GM18907 (cell line): ENCODE data around the gene ARL5A.
A peak's percentile ranks its signal among the peaks of the same experiment; 100 is the strongest.

ENCODE experiments used
- ATAC-seq: cut with Tn5 transposase; IDR thresholded peaks from one replicate; pipeline ENCODE4 v1.9.1; 2021; ENCODE audit warnings: mild to moderate bottlenecking, moderate library complexity; ENCODE audit not compliant: unreplicated experiment

ARL5A gene

DNA sequence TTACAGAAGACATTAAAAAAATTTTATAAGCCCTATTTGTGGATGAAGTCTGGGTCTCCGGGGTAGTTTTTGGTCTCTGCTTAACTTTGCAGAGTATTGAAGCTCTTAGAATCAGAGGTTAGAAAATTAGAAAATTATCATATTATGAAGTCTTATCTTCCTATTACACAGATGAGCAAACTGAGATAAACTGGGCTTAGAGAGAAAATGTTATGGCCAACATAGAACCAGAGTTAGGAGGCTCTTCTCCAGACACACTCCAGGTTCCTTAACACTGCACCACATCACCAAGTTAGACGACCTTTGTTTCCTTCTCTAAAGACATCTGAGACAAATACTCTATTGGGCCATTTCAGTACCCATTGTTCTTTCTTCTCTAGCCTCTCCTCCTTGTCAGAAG is 57.2 kb downstream of the ARL5A start:
- ATAC-seq: peak; percentile 28

DNA sequence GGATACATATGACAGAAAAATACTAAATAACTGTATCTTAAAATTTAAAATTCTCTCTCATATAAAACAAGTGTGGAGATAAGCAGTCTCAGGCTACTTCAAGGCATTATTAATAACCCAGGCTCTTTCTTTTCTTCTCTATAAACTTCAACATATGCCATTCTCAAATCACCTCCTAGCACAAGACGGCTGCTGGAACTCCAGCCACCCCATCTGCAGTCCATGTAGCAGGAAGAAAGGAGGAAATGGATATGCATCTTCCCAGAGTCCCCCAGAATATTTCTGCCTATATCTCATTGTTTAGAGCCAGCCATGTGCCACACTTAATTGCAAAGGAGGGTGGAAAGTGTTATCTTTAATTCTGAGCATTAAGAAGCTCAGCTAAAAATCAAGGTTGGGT is 58.6 kb downstream of the ARL5A start:
- ATAC-seq: no peak

DNA sequence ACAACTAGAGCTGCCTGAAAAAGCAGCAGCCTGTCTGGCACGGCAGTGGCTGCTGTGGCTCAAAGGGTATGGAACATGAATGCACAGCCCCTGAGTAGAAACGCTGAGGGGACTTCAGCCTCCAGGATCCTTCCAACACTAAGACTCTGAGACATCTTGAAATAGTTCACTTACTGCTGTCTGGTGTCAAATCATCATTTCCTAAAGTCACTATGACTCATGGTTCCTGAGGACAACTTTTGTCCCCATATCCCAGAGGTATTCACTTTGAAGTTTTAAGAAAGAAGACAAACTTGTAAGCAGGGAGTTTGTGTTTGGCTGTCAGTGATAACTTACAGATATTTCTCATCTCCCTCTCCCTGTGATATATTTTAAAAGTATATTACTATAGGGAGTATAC is 60.7 kb downstream of the ARL5A start:
- ATAC-seq: no peak

DNA sequence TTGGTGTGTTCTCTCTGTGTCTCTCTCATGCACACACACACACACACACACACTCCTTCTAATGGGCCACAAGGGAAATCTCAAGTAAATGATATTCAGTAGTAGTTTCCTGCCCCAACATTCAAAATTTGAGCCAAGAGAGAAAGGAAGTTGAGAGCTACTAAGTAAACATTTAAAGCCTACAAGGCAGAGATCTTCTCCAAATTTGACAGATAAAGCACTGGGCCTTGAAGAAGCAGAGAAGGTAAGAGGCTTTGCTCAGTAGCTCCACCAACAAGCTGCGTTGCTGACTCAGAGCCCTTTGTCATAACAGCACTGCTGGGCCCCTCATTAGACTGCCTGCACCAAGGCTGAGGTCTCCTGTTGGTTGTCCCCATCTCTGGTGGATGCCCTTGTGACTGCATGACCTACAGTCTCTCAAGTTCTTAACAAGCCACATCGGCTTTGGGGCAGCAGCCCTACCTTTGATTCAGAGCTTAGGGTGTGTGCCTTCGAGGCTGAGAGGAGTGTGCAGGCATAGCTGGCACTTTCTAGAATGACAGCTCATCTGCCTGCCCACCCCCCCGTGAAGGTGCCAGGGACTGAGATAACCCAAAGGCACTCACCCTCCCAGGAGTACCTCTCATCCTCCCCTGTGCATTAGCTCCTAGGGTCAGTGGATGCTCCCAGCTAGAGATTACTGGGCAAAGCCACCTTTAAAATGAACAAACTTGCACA is 61.6 kb downstream of the ARL5A start:
- peak; percentile 68 for ATAC-seq

DNA sequence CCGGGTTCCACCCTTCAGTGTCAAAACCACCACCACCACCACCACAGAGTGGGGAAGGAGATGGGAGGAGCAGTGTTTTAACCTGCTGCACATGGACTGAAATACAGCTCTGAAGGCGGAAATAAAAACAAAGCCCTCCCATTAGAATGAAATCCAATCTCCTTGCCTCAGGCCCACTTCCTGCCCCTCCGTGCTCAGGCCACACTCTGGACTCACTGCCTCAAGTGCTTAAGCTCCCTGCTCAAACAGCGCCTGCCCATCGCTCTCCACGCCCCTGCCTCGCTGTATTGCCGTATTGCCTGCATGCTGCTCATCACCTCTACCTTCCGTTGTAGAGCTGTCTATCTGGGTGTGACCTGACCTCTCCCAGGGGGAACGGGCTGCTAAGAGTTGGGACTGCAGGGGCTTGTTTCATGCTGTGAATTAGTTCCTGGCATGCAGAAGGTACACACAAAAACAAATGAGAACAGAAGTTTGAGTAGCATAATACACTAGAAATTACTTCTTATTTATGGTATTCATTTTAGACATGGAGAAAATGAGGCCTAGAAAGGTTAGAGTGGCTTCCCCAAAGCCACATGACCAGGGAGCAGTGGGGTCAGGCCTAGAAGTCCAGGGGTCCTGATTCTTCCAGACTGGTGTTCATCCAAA is 62.3 kb downstream of the ARL5A start:
- ATAC-seq: peak; percentile 44

DNA sequence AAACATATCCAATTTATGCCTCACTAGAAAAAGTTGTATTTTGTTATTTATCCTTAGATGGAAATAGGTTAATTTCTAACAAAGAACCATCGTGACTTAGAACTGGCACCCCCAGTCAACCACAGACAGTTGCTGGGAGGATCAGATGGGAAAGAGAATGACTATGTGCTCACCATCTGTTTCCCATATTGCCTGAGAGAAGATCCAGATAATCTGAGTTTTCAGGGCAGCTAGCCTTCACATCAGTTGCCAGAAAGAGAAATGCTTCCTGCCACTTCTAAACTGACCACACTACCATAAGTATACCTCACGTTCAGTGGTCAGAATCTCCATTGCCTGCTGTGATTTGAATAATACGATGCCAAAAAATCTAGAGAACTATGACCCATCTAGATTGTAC is 65.5 kb downstream of the ARL5A start:
- ATAC-seq: no peak

DNA sequence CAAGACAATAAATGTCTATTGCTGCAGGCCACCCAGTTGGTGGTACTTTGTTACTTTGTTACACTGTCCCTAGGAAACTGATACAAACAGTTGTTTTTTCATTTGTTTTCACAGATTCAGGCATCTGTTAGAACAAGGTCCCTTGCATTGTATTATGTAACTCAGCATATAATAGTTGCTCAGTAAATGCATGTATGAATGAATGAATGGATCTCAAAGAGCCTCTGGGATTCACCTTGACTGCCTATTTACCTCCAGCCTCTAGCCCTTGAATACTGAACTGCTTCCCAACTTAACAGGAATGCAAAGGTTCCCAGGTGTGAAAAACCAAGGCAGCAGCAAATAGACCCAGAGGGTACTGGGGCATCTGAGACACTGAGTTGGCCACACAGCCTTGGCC is 66.5 kb downstream of the ARL5A start:
- ATAC-seq: no peak

DNA sequence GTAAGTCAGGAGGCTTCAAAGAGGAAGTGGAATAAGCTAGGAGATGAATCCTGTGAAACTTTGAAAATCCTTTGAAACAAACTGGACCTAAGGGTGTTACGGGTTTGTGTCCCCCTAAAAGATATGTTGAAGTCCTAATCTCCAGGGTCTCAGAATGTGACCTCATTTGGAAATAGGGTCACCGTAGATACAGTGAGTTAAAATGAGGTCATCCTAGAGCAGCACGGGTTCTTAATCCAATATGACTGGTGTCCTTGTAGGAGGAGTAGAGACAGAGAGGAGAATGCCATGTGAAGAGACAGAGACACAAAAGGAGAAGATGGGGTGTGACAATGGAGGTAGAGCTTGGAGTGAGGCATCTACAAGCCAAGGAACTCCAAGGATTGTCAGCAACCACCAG is 67.0 kb downstream of the ARL5A start:
- ATAC-seq: no peak

DNA sequence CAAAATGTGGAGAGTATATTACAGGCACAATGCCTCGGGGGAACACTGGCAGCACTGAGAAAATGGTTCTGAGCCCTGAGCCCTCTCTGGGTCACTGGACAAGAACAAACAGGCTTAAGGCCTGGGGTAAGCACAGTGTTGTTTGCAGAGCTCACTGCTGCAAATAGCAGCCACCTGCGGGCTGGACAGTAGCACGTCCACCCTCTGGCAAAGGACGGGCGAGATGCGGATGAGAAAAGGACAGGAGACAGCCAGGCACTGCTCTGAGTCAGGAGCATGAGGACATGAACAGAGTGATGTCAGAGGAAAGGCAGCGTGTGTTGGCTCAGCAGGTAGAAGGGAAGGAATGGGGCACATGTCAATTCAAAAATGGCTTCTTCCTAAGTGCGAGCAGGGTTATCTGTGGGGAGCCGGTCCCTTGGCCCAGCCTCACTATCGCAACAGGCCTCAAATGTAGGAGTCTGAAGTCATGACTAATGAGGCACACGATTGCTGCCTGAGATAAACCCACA is 68.0 kb downstream of the ARL5A start:
- ATAC-seq: no peak

DNA sequence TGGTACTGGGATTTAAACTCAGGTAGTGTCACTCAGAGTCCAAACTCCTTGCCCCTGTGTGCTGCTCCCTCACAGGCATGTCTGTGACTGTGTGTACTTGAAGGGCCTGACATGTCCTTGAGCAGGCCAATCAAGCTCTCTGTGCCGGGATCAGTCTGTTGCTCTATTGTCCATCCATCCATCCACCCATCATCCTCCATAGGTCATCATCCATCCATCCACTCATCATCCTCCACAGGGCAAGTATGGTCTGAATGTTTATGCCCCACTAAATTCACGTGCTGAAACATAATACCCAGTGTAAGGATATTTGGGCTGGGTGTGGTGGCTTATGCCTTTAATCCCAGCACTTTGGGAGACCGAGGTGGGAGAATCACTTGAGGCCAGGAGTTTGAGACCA is 69.5 kb downstream of the ARL5A start:
- no peak for ATAC-seq

DNA sequence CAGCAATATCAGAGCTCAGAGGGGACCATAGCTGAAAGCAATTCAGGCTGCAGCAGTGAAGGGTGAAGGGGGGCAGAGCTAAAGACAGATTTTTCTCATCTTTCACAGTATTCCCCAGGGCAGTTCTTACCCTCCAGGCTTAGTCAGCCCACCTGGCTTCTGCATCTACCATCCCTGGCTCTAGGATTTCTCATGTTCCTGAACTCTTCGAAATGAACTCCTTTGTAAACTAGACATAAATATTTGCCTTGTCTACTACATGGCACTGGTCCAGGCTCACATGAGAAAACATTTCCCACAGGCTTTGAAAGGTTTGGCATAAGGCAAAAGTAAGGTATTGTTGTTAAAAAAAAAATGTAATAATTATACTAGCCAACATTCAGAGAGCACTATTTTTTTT is 70.4 kb downstream of the ARL5A start:
- ATAC-seq: no peak

DNA sequence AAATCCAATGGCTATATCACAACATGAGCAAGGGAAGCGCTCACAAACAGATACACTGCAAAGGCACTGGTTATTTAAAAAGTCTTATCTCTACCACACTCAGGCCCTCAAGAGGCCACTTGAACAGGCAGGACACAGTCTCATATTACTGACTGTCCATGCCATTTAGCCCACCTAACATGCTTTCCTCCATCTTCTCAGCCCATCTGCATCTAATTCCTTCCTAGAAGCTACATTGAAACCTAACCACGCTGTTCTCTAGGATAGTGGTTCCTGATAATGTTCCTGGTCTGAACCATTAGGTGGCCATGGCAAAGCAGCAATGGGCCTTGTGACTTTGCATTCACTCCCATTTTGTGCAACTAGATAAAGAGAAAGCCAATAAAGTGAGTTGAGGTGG is 71.4 kb downstream of the ARL5A start:
- ATAC-seq: no peak

DNA sequence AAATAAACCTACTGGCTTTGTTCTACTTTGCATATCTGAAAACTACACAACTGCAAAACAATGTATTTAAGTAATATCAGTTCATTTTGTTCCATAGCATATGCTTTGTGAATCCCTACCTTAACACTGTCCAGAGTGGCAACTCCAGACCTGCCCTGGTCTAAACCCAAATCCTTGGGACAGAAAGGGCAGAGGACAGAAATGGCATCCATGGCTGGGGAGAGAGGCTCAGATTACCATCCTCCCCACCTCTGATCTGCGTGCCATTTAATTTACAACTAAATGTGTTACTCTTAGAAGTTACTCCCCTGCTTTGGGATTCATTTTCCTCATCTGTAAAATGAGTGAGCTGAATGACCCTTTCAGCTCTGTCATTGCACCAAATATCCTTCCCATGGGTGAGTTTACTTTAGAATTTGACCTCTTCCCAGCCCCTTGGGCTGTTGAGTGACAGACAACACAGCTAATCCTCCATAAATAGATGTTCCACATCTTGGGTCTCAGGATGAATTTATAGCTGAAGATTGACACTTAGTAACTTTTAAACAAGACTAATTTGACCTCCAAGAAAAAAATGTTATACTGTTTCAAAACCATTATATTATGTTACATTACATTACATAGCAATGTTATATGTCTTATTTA is 73.8 kb downstream of the ARL5A start:
- ATAC-seq: no peak

DNA sequence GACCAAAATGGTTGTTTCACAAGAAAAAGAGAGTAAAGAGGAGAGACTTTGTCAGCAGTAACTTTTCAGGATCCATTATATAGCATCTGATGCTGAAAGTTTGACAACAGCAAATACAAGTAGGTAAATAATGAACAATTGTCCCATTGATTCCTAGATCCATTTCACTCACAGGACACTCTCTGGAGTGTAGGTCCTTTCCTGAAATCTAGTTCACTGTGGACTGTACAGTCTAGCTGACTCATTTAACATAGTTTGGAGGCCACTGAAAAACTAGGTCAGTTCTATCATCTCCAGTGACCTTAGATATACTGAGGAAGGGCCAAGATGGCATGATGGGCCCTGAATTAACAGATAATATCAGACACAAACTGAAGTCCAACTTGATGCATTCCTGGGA is 74.7 kb downstream of the ARL5A start:
- ATAC-seq: no peak
